ENCODE results near the gene DUS1L. TPM values are rescaled to one million over a fixed set of nuclear protein-coding genes. Genes with fewer than 3 reads are reported as not detected.

DUS1L gene
- total RNA-seq, 1 donor from 2014 or later = 73.3 TPM

- no peak for DNase-seq (ENCODE audit: extremely low spot score, unreplicated experiment)
- no peaks in the 10 kb centered on the region for H3K27me3 Mint-ChIP-seq (ENCODE audit: unreplicated experiment)
- peaks cover 10% of the 10 kb centered on the region for H3K4me1 Mint-ChIP-seq (ENCODE audit: unreplicated experiment)
- H3K27ac Mint-ChIP-seq (ENCODE audit: unreplicated experiment) = no peak overlapping the region
- no peaks in the 10 kb centered on the region for H3K9me3 Mint-ChIP-seq (ENCODE audit: unreplicated experiment)
- H3K36me3 Mint-ChIP-seq (ENCODE audit: unreplicated experiment) = peaks cover 2% of the 10 kb centered on the region
- TF ChIP-seq CTCF (IDR thresholded peaks at IDR 0.05) = no peak
- H3K4me3 Mint-ChIP-seq (ENCODE audit: unreplicated experiment) = no peak overlapping the region
Measured at GRCh38 chr17:82012640-82013295, 52.8 kb downstream of the DUS1L start.

DNA sequence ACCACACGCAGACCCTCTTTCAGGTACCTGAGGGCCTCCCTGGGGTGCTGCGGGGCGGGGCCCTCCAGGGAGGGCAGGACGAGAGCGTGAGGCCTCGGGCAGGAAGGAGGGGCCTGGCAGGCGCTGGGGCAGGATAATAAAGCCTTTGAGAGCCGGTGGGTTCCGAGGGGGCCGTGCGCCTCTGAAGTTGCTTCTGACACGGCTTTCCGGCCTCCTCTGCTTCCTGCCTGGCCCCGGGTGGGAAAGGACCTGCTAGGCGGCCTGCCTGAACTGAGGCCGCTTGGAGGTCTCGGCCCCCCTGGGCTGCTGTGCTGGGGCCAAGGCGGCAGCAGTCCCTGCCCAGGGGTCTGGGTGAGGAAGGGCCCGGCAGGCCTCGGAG is 53.4 kb downstream of the DUS1L start:
- Mint-ChIP-seq H3K4me1 (ENCODE audit: unreplicated experiment) (peaks cover 10% of the 10 kb centered on the region), H3K36me3 (ENCODE audit: unreplicated experiment) (peaks cover under 1% of the 10 kb centered on the region), H3K9me3 (ENCODE audit: unreplicated experiment) (no peaks in the 10 kb centered on the region), H3K4me3 (ENCODE audit: unreplicated experiment) (no peak overlapping the region), H3K27ac (ENCODE audit: unreplicated experiment) (no peak overlapping the region), H3K27me3 (ENCODE audit: unreplicated experiment) (no peaks in the 10 kb centered on the region)
- no peak for TF ChIP-seq CTCF (IDR thresholded peaks at IDR 0.05)
- no peak for DNase-seq (ENCODE audit: extremely low spot score, unreplicated experiment)

DNA sequence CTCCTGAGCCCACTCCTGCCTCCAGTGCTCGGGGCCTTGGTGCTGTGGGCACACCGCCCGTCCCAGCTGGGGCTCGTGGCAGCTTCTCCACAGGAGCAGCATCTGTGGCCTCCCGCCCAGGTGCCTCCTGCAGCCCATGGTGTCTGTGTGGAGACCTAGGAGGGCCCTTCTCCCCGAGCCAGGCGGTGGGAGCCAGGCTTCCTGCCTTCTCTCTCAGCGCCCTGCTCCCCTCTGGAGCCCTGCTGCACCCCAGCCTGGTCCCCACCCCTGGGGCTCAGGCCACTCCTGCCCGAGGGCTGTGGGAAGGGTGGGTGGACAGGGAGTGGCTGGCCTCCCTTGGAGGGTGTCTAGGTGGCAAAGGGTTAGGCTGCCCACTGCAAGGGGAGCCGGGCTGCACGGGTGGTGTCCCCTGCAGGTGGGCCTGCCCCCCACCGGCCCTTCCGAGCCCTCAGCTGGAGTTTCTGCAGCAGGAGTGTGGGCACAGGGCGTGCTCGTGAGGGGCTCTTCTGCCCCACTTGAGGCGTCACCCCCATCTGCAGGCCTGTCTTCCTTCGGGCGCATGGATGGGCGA is 53.9 kb downstream of the DUS1L start:
- no peak for DNase-seq (ENCODE audit: extremely low spot score, unreplicated experiment)
- Mint-ChIP-seq H3K27me3 (ENCODE audit: unreplicated experiment) (no peaks in the 10 kb centered on the region), H3K4me1 (ENCODE audit: unreplicated experiment) (peaks cover 10% of the 10 kb centered on the region), H3K4me3 (ENCODE audit: unreplicated experiment) (no peak overlapping the region), H3K9me3 (ENCODE audit: unreplicated experiment) (no peaks in the 10 kb centered on the region), H3K27ac (ENCODE audit: unreplicated experiment) (no peak overlapping the region), H3K36me3 (ENCODE audit: unreplicated experiment) (no peaks in the 10 kb centered on the region)
- TF ChIP-seq CTCF (IDR thresholded peaks at IDR 0.05) = no peak

DNA sequence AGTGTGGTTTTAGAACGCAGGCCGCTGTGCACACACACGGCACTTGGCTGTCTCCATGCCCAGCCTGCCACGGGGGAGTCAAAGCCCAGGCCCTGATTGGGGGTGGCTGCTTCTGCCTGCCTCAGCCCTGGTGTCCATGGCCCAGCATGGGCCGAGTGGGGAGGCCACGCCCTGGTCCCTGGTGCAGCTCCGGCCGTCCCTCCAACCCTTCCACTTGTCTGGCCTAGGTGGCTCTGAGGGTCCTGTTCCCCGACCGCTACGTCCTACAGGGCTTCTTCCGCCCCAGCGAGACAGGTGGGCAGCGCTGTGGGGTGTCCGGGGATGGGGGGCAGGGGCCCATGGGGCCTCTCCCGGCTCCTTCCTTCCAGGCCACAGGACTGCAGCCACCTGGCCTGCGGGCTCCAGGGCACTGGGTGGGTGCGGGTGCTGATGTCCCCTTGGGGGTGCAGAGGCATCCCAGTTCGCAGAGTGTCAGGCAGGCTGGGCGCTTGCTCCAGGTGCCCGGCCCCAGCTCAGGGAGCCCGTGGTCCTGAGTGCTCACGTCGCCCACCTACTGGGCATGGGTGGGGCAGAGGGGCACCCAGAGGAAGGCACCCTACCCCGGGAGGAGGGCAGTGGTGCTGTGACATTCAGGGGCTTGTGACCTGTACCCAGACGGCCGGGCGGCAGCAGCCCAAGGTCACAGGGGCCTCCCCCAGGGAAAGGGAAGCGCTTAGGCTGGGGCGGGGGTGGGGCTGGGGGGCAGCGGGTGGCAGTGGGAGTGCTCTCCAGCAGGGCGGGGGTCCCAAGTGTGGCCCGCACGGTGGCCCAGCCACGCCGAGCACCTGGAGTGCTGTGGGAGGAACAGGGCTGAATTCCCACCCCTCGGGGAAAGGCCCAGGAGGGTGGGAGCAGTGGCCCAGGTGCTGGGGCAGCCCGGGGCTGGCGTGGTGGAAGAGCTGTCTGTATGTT is 54.8 kb downstream of the DUS1L start:
- Mint-ChIP-seq H3K4me1 (ENCODE audit: unreplicated experiment) (peaks cover 10% of the 10 kb centered on the region), H3K4me3 (ENCODE audit: unreplicated experiment) (no peak overlapping the region), H3K9me3 (ENCODE audit: unreplicated experiment) (no peaks in the 10 kb centered on the region), H3K36me3 (ENCODE audit: unreplicated experiment) (no peaks in the 10 kb centered on the region), H3K27ac (ENCODE audit: unreplicated experiment) (no peak overlapping the region), H3K27me3 (ENCODE audit: unreplicated experiment) (no peaks in the 10 kb centered on the region)
- TF ChIP-seq CTCF (IDR thresholded peaks at IDR 0.05) = no peak
- no peak for DNase-seq (ENCODE audit: extremely low spot score, unreplicated experiment)

DNA sequence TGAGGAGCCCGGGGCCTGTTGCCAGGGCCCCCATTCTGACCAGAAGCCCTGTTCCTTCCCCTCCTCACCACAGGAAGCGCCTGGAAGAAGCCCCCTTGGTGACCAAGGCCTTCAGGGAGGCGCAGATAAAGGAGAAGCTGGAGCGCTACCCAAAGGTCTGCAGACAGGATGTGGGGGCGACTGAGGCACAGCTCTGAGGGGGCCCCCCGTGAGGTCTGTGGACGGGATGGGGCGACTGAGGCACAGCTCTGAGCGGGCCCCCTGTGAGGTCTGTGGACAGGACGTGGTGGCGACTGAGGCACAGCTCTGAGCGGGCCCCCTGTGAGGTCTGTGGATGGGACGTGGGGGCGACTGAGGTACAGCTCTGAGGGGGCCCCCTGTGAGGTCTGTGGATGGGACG is 56.2 kb downstream of the DUS1L start:
- Mint-ChIP-seq H3K4me3 (ENCODE audit: unreplicated experiment) (no peak overlapping the region), H3K27me3 (ENCODE audit: unreplicated experiment) (no peaks in the 10 kb centered on the region), H3K27ac (ENCODE audit: unreplicated experiment) (no peak overlapping the region), H3K36me3 (ENCODE audit: unreplicated experiment) (no peaks in the 10 kb centered on the region), H3K4me1 (ENCODE audit: unreplicated experiment) (peaks cover 9% of the 10 kb centered on the region), H3K9me3 (ENCODE audit: unreplicated experiment) (no peaks in the 10 kb centered on the region)
- TF ChIP-seq CTCF (IDR thresholded peaks at IDR 0.05) = no peak
- no peak for DNase-seq (ENCODE audit: extremely low spot score, unreplicated experiment)
